HG02970 (cell line): Measurements from ENCODE around the gene GLYATL3.
A peak's percentile ranks its signal among the peaks of the same experiment; 100 is the strongest.
"Not testable (repeated sequence)": the region's sequence is repeated elsewhere in the genome, so short reads cannot be mapped to it uniquely, and the experiment has no call there.

Experiments
- ATAC-seq: cut with Tn5 transposase; IDR thresholded peaks from one replicate; pipeline ENCODE4 v1.9.1; 2021; ENCODE audit warnings: mild to moderate bottlenecking, moderate library complexity, moderate number of reproducible peaks; ENCODE audit not compliant: unreplicated experiment, low FRiP score

GLYATL3 gene

DNA sequence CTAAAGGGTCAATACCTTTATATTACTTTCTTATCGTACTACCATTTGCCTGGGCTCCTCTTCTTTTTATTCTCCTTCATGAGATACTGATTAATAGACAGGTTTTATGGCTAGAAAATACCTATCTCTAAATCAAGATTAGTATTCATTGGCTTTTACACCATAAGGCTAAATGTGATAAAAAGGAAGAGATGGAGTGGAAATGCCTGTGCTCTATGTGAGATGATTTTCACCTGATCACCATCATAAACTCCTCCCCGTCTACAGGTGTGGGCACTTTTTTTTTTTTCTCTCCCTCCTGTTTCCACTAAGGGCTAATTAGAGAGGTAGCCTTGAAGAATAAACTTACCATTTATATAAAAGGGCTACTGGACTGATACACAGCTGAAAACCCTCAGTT is at the start of gene GLYATL3:
Gene GLYATL3 (plus strand): TSS at position 301 of the 400 bp plus-strand sequence. CDS start 12,068 bp downstream, outside the sequence.
- no peak for ATAC-seq

- ATAC-seq: no peak
These were observed 46.5 kb upstream of the GLYATL3 start for GRCh38 chr6:49453221-49453620.

DNA sequence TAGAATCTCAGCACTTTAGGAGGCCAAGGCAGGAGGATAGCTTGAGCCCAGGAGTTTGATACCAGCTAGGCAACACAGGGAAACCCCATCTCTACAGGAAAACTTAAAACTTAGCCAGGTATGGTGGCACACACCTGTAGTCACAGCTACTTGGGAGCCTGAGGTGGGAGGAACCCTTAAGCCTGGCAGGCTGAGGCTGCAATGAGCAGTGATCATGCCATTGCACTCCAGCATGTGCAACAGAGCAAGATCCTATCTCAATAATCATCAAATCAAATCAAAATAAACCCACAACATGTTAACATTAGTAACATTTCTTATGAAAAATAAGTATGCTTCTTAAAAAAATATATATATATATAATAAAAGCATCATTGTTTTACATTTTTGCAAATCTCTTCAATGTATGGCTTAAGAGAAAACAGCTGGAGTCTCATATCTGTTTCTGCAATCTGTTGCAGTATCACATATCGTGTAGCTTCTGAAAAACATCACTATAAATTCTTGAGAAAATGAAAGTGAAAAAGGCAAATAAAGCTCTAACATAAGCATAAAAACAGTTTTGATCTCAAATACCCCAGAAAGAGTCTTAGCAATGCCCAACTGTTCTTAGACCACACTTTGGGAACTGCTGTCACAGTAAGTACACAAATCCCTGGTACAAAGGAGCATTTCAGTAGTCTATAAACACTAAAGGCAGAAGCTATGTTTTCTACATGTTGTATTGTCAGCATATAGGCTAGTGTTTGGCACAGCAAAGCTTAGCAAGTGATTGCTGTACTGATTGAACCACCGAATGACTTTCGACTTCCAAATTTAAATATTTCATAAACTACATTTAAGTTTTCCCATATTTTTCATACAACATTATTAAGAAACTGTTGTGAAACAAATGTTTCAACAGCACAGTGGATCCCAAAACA is 44.7 kb upstream of the GLYATL3 start:
- peak; percentile 55 for ATAC-seq

DNA sequence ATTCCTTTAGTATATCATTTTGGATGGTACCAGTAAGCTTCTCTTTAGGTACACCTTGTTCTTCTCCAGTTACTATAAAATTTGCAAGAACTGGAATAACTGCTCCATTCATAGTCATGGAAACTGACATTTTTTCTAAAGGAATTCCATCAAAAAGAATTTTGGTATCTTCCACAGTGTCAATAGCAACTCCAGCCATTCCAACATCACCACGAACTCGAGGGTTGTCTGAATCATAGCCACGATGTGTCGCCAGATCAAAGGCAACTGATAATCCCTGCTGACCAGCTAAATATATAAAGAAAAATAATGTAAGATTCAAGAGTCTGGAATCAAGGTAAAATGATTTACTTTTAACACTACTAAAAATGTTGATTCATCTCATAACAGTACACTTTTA is 42.0 kb upstream of the GLYATL3 start:
- no peak for ATAC-seq

GRCh38 chr6:49462071-49462470 is 37.7 kb upstream of the GLYATL3 start:
- ATAC-seq: no peak

- ATAC-seq: no peak
These were observed 37.2 kb upstream of the GLYATL3 start for GRCh38 chr6:49462599-49462926.

DNA sequence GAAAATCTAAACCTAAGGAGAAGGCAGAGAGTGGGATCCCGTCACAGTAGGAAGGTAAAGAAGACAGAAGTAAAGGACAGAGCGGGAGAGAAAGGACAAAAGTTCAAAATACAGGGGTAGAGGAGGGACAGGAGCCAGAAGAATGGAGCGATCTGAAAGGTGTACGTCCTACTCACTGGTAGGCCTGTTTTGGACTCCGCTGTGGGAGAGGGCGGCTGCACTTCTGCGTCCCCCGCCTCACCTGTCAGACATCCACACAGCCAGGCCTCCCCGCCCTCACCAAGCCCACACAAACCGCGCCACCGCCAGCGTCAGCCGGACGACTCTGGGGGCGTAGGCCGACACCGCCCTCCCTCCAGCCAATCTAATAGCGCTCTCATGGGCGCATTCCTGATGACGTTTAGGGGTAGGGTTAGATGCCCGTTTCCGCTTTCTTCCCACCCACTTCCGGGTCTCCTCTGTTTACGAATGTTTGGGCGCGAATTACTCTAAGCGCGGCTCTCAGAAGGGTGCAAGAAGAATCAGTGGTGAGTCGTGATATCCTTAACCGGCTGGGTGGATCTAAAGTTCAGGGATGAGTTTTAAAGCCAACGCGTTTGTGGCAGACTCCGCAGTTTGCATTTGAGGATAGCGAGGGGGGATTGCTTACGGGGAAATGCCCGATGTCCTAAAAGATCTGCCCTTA is 36.7 kb upstream of the GLYATL3 start, which contains the start of the genes CENPQ and MMUT:
Gene CENPQ (plus strand): TSS at position 444 of the 685 bp plus-strand sequence. CDS start 6,807 bp downstream, outside the sequence.
Gene MMUT (minus strand): TSS at position 327 of the 685 bp plus-strand sequence. CDS start 3,787 bp downstream, outside the sequence.
- peak; percentile 100 for ATAC-seq

- ATAC-seq: peak; percentile 2
These were observed 36.1 kb upstream of the GLYATL3 start for GRCh38 chr6:49463612-49463967.

- ATAC-seq: no peak
These were observed 35.0 kb upstream of the GLYATL3 start for GRCh38 chr6:49464691-49465090.

- no peak for ATAC-seq
These were observed 31.7 kb upstream of the GLYATL3 start for GRCh38 chr6:49468042-49468441.

GRCh38 chr6:49476564-49476963 is 23.2 kb upstream of the GLYATL3 start:
- ATAC-seq: not testable (repeated sequence)

DNA sequence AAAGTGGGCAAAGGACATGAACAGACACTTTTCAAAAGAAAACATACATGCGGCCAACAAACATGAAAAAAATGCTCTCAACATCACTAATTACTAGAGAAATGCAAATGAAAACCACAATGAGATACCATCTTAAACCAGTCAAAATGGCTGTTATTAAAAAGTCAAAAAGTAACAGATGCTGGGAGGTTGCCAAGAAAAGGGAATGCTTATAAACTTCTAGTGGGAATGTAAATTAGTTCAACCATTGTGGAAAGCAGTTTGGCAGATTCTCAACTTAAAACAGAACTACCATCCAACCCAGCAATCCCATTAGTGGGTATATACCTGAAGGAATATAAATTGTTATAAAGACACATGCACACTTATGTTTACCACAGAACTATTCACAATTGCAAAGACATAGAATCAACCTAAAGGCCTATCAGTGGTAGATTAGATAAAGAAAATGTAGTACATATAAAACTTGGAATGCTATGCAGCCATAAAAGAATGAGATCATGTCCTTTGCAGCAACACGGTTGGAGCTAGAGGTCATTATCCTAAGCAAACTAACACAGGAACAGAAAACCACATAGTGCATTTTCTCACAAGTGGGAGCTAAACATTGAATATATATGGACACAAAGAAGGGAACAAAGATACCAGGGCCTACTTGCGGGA is 20.3 kb upstream of the GLYATL3 start:
- no peak for ATAC-seq

DNA sequence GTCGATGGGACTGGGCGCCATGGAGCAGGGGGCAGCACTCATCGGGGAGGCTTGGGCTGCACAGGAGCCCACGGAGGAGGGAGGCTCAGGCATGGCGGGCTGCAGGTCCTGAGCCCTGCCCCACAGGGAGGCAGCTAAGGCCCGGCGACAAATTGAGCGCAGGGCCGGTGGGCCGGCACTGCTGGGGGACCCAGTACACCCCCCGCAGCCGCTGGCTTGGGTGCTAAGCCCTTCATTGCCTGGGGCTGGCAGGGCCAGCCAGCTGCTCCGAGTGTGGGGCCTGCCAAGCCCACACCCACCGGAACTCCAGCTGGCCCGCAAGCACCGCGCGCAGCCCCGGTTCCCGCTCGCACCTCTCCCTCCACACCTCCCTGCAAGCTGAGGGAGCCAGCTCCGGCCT is 17.9 kb upstream of the GLYATL3 start:
- not testable (repeated sequence) for ATAC-seq

DNA sequence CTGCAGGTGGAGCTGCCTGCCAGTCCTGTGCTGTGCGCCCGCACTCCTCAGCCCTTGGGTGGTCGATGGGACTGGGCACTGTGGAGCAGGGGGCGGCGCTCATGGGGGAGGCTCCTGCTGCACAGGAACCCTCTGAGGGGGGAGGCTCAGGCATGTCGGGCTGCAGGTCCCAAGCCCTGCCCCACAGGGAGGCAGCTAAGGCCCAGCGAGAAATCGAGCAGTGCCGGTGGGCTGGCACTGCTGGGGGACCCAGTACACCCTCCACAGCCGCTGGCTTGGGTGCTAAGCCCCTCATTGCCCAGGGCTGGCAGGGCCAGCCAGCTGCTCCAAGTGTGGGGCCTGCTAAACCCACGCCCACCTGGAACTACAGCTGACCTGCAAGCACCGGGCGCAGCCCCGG is 16.3 kb upstream of the GLYATL3 start:
- ATAC-seq: not testable (repeated sequence)

DNA sequence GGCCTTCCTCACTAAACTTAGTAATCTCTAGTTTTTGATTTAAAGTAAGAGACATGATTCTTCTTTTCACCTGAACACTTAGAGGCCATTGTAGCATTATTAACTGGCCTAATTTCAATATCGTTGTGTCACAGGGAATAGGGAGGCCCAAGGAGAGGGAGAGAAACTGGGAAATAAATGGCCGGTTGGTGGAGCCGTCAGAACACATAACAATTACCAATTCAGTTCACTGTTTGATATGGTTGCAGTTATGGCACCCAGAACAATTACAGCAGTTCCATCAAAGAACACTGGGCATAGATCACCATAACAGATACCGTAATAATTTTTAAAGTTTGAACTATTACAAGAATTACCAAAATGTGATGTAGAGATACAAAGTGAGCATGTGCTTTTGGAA is 9.1 kb upstream of the GLYATL3 start:
- ATAC-seq: no peak

DNA sequence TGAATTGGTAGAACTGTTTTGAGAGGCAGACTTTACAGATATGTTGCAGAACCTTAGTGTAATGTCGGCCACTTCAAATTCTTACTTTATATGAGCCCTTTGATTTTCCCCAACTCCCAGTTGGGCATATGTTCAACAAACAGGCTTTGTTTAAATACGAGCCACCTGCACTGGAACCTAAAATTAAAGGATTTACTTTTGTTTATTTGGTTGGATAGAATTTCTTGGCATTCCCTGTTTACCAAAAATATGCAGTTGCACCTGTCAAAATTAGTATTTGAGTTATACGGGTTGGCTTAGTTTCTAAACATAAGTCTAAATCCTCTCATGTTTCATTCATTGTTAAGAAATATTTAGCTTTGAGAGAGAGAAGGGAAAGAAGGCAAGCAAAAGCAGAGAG is 2.4 kb upstream of the GLYATL3 start:
- ATAC-seq: no peak

GRCh38 chr6:49499126-49499525 is 597 bp upstream of the GLYATL3 start:
- ATAC-seq: no peak

DNA sequence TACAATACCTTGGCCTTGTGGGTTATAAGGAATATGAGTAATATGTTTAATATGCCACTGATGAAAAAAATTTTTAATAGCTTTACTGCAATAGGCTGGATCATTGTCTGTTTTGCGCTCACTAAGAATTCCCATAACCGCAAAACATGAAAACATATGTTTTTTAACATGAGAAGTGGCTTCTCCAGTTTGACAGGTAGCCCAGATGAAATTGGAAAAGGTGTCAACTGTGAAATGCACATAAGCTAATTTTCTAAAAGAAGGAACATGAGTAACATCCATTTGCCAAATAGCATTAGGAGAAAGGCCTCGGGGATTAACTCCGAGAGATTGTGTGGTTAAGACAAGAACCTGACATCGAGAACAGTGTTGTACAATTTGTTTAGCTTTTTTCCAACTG is 4.9 kb downstream of the GLYATL3 start:
- no peak for ATAC-seq

- ATAC-seq: no peak
These were observed 6.9 kb downstream of the GLYATL3 start for GRCh38 chr6:49506569-49507111.

DNA sequence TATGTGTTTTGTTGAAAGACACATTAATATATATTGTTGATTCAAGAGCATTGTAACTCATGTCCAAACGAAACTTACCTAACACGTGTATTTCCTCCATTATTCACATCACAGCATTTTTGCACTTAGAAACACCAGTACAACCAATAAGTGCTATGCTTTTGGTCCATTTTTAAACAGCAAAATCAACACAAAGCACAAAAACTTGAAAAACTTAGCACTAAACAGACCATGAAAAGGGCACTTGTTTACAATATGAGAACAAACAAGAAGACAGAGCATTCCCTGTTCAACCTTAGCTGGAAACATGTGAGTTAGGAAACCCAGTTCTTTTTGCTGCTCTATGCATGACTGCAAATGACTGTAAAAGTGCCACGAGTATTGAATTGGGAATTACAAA is 9.6 kb downstream of the GLYATL3 start:
- no peak for ATAC-seq
